GM18519 (cell line): Measurements from ENCODE around the gene ABLIM1.

ENCODE experiments used
- ATAC-seq: cut with Tn5 transposase; IDR thresholded peaks from one replicate; pipeline ENCODE4 v1.9.1; 2021; ENCODE audit warnings: mild to moderate bottlenecking, moderate library complexity; ENCODE audit not compliant: unreplicated experiment, low FRiP score

The ABLIM1 gene

DNA sequence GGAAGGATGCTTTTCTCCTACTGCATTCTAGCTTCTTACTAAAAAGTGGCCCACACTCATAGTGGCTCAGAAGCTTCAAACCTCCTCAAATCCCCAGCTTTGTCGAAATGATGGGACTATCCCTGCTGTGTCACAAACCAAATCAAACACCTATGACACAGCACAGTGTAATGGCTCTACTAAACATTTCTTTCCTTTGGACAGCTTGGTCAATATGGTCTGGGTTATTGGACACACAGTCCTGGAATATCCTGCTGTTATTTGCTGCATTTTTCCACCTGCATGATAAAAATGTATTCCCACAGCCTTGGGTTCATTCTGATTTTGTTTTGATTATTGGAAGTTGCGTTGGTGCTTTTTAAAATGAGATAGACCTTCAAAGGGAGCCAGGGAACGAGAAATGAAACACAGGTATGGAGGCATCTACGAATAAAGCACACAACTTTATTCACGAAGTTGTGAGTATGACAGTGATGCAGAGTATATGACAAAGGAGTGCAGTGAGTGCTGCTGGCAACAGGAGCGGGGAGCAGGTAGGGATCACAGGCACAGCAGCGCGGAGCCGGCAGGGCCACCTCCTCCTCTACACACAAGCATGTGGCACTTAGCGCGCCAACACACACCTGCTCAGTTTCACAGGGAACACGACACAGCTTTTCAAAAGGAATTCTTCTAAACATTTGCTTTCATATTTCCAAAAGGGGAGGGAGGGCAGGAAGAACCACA, 227.2 kb downstream of the ABLIM1 start:
- no peak for ATAC-seq

DNA sequence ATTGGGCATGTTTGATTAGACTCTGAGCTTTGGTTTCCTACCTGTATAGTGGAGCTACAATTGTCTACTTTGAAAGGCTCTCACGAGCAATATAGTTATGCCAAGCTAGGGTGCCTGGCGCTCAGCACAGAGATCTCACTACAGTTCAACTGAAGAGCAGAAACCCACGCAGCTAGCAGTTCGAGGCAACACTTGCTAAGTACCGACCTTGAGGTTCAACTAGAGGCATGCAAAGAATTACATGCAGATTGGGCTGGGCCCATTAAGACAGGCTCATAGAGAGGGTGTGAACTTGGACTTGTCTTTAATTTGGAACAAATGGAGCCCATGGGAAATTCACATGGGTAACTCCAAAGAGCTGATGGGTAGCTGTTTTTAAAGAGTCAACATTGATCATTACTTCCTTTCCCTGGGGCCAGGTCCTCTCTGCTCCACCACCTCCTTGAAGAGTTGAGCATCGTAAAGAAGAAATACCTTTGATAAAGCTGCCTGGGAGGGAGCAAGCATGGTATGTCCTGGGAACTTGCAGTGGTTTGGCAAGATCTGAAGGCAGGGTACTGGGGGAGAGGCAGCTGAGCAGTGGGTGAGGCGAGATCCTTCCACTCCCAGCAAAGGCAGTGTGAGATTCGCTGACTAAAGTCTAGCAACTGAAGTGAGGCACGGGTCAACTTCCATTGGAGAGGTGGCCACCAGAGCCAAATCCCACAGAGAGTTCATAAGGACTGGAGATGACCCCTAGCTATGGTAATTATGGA, 228.3 kb downstream of the ABLIM1 start:
- no peak for ATAC-seq

DNA sequence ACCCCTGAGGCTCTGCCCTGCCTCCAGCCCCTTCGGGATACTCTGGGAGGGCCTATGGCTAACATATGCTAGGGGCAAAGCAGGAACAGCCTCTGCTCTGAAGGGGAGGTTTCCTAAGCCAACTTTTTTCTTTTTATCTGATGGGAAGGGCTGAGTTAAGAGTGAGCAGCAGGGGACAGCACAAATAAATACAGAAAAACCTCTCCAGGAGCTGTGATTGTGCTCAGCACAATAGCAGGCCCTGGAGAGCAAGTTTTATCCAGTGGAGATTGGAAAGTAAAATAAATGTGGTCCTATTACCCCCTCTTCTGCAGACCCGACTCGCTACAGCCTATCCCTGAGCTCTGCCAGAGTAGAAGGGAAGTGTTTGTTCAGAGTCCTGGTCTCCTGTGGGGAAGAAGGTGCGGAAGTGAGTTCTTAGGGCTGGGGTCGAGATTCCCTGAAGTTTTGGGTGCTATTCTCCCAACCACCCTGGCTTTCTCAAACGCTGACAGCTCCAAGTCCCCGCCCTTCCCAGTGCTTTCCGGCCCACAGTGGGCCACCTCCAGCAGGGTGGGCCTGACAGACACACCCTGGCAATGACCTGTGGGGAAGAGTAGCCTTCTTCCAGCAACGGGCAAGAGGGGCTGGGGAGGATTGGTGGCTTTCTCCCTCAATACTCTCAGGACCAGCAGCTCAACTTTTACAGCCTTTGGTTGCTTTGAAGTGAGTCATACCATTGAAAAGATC, 230.8 kb downstream of the ABLIM1 start:
- ATAC-seq: no peak

DNA sequence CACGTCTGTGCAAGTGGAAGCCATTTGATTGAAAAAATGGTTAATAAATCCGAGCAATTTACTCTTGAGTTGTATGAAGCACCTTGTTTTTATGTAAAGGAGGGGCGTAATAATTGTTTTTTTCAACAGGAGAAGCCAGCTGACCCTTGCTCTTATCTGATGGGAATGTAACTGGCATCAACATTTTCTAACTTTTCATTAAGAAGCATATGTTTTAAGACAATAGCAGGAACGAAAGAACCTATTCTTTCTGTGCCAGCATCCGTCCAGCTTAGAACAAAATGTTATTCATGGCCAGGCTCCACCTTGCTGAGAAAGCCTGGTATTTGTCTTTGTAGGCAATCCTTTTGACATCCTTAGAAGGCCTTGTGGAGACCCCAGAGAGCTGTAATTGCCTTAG, 231.6 kb downstream of the ABLIM1 start:
- no peak for ATAC-seq

DNA sequence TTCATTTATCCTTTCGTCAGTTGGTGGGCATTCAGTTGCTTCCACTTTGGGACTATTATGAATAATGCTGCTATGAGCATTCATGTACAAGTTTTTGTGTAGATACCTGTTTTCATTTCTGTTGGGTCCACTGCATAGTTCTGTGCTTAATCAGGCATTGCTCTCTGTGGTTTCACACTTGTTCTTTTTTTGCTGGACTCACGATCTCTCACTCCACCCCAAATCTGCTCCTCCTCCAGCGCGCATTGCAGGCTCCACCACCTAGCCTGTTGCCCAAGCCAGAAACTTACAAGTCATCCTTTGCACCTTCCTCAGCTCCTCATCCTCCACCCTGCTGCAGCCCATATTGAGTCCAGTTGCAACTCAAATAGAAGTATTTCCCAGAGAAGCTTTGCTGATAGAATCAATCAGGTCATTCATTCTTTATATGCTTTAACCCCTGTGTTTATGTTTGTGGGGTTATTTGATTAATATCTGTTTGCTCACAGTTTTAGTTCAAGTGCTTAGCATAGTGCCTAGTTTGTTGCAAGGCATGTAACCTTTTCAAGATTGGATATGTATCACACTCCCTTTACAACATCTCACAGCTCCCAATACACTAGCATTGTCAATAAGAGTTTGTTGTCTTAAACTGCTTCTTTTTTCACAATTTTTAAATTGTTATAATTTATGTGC, 237.1 kb downstream of the ABLIM1 start:
- ATAC-seq: no peak

DNA sequence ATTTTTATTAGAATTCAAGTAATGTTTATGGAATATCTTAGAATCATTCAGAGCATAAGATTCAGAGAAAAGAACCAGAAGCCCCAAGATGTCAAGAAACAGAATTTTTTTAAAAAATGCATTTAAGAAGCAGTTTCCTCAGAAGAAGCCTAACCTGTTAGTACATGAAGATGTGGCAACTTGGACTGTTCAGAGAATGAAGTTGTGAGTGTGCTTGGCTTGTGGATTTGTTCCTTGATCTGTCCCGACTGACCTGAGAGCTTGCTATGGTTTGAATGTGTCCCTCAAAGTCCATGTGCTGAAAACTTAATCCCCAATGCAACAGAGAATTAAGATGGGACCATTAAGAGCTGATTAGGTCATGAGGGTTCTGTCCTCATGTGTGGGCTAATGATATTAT, 240.0 kb downstream of the ABLIM1 start:
- no peak for ATAC-seq

DNA sequence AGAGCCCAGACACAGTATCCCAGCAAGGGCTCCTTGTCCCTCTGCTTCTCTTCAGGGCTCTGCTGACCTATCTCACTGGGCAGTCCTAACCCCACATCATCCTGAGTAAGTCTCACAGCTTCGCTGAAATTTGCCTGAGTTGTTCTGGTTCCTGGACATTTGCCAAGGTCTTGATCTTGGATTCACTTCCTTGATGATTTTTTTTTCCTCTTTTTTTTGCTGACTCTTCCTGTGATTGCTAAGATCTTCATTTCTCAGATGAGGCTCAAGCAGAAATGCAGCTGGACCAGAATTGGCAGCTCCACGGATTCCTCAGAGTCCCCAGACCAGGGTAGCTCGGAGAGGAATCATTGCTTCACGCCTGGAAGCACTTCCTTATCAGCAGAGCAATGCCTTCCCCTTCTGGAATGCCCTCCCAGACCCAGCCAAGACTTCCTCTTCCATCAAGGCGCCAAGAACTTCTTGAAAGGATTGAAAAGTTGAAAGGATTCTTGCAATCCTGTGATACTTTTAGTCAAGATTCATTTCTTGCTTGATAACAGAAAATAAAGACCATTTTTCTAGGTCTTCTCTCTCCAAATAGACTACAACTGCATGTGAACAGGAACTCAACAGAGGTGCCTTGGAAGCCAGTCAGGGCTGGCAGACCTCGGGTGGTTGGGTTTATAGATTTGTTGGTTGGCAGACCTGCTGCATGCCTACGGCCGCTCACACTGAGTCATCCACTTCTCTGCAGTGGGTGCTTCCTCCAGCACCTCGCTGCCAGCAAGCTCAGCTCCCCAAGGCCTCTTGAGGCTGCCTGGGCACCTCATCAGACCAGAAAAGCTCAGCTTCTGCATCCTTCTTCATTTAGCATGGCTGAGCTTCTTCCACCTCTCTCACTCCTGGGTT, 244.9 kb downstream of the ABLIM1 start:
- no peak for ATAC-seq

DNA sequence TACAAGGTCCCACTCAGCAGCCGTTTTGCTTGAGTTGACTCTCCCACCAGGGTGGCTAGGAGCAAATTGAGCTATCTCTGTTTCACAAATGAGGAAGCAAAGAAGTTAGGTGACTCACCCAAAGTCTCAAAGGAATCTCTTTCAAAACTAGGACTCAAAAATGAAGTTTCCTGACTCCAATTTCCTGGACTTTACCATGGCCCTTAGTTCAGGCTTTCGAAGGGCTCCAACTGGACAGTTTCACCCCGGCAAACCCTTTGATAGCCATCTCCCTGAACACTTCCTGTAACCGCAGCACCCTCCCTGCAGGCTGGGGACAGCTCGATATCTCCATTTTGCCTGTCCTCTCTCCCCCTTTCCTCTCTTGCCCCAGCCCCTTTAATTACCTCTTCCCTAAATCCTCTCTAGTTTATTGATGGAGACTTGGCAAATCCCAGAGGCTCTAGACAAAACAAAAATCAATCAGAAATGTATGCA, 249.1 kb downstream of the ABLIM1 start:
- no peak for ATAC-seq

DNA sequence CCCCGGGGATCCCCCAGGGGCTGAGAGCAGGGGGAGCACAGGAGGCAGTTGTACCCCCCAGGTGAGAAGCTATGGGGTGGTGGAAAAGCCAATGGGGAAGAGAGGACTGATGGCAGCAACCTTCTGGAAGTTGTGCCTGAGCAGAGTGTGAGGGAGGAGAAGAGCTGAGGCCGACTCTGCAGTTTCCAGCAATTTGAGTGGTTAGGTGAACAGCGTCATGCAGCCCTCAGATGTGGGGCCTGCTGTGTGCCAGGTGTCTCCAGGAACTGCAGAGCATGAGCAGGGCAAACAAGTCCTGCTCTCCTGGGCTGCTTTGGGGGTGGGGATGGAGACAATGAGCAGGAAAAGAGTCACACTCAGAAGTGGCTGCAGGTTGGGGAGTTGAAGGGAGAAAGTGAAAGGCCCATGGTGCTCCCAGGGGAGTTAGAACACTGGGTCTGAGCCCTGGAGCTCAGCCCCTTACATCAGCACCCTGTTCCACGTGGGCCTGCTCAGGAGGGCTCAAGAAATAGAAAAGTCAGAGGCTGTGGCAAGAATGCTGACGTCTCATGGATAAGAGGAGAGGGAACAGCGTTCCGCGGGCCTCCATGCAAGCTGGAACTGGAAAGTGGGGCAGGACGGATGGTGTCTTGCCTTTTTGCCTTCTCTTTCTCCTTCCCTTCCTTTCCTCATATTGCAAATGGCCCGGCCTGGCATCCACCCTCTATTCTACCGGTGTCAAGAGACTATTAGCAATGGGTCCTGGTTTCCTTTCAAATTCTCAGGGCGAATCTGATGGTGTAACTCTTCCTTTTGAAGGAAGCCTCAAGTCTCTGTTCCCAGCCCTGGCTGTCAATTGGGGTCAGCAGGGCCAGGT, 249.7 kb downstream of the ABLIM1 start:
- no peak for ATAC-seq

DNA sequence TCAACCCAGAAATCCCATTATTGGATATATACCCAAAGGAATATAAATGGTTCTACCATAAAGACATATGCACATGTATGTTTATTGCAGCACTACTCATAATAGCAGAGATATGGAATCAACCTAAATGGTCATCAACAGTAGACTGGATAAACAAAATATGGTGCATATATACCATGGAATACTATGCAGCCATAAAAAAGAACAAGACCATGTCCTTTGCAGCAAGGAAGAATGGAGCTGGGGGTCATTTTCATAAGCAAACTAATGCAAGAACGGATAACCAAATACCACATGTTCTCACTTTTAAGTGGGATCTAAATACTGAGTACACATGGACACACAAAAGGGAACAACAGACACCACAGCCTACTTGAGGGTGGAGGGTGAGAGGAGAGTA, 251.6 kb downstream of the ABLIM1 start:
- ATAC-seq: no peak

DNA sequence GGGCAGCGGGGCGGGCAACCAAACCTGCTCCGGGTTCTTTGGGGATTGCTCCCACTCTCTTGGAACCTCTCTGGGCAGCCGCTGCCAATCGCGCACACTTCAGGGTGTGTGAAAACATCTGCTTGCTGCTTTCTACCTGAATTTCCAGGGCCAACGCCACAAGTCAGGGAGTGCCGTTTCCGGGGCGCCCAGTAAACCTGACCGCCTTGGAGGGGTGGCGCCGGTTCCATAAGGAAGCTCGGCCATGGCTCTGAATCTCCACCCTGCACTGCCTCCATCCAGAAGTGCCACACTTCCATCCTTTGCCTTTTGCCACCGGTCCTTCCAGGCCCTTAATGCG, 253.1 kb downstream of the ABLIM1 start:
- ATAC-seq: no peak

DNA sequence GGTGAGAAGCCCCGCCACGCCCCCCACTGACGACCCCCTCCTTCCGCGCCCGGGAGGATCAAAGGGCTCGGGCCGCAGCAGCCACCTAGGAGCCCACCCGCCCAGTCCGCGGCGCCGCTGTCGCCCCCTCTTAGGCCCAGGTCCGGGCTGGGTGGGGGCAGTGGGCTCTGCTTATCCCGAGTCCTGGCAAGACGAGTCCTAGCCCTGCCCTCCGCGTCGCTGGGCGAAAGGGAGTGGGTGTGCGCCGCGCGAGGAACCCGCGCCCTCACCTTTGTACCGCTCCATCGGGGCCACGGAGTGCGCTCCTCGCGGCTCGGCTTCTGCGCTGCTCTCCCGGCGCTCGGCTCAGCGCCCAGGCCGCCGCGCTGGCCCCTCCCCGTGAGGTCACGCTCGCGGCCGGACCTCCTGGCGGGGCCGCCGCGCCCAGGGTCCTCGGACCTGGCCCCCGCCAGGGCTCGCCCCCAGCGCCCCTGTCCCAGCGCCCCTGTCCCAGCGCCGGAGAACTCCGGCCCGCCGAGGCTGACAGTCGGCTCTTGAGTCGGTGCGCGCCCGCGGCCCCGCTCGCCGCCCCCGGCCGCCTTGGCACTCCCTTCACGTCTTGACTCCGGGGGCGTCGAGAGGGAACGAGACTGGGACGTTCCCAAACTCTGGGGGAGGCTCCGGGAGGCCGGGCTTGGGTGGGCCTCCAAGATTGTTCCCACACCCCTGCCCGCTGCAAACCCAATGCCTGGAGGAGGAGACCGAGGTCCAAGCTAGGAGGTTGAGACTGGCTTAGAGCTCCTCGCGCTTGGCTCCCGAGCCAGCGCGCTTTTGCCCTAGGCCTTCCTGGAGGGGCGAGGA, 253.7 kb downstream of the ABLIM1 start, which contains the start of gene AFAP1L2:
TSS of gene AFAP1L2 (minus strand) at position 332 of the 840 bp plus-strand sequence. CDS start at position 285, 47 bp downstream.
- no peak for ATAC-seq

DNA sequence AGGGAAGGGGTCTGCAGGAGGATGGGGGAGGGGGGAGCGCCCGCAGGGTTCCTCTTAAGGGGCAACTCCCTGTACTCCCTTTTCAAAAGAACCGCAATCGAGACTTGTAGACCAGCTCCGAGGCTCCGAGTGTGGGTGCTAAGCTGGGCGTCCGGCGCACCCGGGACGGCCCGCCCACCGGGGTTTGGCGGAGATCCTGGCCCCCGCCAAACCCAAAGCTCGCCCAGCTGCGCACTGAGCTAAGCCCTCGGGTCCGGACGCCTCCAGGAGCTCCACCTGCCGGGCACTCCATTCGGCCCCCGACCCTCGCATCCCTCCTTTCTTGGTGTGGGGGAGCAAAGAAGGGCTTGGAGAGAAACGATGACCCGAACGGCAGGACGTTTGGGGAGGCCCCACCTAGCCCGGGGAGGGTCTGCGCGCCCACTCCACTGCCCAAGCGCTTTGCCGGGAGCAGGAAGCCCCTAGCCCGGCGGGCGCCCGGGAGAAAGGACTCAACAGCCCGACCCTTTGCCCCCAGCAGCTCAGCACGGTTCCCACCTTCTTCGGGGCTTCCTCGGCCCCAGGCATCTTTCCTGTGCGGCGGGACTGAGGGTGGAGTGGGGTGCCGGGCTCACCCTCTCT, 254.4 kb downstream of the ABLIM1 start:
- no peak for ATAC-seq

DNA sequence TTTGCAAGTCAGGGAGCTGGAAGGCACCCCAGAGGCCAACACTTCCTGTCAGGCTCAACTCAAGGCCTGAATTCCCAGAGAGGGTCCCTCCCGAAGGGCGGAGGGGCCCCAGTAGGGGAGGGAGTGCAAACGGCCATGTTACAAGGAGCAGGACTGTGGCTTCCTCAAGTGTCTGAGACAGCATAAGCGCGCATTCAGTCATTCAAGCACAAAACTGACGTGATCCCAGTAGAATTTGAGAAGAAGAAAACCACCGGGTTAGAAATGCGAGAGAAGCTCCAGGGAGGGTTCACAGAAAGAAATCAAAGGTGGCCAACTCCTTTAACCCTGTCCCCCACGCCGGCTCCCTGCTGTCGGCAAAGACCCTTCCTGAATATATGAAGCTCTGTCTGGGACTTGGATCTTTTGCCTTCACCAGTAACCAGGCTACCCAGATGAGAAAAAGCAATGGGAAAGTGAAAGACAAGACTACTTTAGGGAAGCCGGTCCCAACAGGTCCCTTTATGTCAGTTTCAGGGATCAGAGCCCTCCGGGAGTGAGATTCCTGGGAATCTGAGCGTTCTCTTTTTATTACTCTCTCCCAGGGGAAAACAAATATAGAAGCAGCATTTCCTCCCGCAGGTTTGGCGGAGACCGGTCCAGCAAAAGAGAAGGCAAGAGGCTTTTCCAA, 255.1 kb downstream of the ABLIM1 start:
- no peak for ATAC-seq

DNA sequence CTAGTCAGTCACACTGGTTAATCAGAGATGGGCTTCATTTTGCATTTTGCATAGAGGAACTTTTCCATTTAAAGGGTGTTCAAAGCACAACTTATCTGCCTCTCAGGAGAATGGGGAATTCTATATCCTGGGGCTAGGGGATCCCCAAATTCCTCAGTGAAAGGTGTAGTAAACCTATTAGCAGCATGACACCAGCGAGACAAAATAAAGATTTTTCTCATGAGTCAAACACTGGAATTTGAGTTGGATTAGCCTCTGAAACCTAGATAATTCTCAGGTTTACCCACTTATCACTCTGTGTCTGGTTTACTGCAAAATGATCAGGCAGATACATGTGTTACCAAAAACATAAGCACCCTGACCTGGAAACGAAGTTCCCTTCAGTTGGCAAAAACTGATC, 255.8 kb downstream of the ABLIM1 start:
- ATAC-seq: no peak

DNA sequence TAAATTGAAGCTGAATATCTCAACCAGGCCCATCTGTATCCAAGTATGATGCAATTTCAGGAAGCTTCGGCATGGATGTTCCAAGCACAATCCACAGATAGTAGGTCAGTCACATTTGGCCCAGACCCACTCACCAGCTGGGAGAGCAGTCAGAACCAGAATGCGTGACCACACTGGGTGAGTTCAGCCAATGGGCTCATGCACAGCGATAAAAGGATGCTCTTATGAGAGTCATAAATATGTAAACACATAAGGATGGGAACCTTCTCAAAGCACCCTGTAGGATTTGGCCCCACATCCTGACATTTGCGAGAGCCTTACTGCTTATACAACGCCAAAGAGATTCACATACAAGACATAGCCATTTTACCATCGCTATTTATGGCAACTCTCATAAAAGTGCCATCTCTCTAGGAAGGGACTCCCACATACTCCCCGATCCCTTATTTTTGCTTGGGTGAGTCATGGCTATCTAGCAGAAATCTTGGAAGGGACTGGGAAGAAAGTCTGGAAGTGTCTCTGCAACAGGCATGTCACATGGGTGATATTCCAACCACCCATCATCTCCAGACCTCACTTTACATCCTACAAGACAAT, 256.8 kb downstream of the ABLIM1 start:
- ATAC-seq: no peak

DNA sequence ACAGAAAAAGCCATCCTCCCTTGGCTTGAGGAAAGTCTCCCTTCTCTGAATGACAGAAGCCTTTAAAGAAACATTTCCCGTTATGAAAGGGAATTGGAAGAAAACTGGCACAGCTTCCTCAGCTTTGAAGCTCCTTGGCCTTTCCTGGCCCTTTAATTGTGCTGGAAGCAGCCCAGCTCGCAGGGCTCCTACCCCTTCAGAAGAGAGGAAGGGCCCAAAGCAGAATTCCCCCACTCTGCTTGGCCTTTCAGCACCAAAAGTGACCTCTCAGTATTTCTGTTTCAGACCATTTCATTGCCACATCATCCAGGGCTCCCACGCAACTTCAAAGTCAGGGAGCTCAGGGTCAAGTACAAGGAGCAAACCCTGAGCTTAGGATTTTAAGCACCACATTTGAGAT, 258.0 kb downstream of the ABLIM1 start:
- ATAC-seq: no peak
